Progenitor cell of endocrine pancreas (in vitro differentiated cells): ENCODE data around the gene TRAPPC10. TPM values are rescaled to one million over a fixed set of nuclear protein-coding genes. Genes with fewer than 3 reads are reported as not detected.
A peak's percentile ranks its signal among the peaks of the same experiment; 100 is the strongest.

Experiments used
- DNase-seq: peaks from one replicate; pipeline ENCODE4 v3.0.0; 2021; ENCODE audit warnings: low spot score; ENCODE audit not compliant: unreplicated experiment
- H3K27ac Mint-ChIP-seq: 2 replicates; pipeline ENCODE4 v1.8.0; 2021; ENCODE audit warnings: mild to moderate bottlenecking, moderate library complexity, mixed read lengths
- H3K27me3 Mint-ChIP-seq: 2 replicates; pipeline ENCODE4 v1.8.0; 2021; ENCODE audit warnings: mixed read lengths
- H3K36me3 Mint-ChIP-seq: 2 replicates; pipeline ENCODE4 v1.8.0; 2022; ENCODE audit warnings: mixed read lengths; ENCODE audit not compliant: insufficient read depth
- H3K4me1 Mint-ChIP-seq: 2 replicates; pipeline ENCODE4 v1.8.0; 2021; ENCODE audit warnings: low read depth, mixed read lengths
- H3K4me3 Mint-ChIP-seq: 2 replicates; pipeline ENCODE4 v1.8.0; 2021; ENCODE audit warnings: low read depth, mild to moderate bottlenecking, moderate library complexity, mixed read lengths
- H3K9me3 Mint-ChIP-seq: 2 replicates; pipeline ENCODE4 v1.8.0; 2021; ENCODE audit warnings: low read depth, mixed read lengths
- CTCF ChIP-seq: fragments of 200-600 bp; sonication (generic); IDR thresholded peaks from one replicate; pipeline ENCODE4 v1.5.0; 2021; ENCODE audit warnings: antibody characterized with exemption, mild to moderate bottlenecking; ENCODE audit not compliant: unreplicated experiment
- total RNA-seq: library from RNA; stranded (reverse); gene quantifications from 2 replicates; pipeline ENCODE4 v1.2.1, GENCODE V29; 2021

TRAPPC10 gene
- total RNA-seq, 1 donor from 2014 or later: 42.7 TPM

GRCh38 chr21:44019568-44019958 is 7.5 kb downstream of the TRAPPC10 start:
- TF ChIP-seq CTCF: no peak
- H3K27ac Mint-ChIP-seq: no peak overlapping the region
- no peak overlapping the region for H3K4me3 Mint-ChIP-seq
- peaks cover 11% of the 10 kb centered on the region for H3K4me1 Mint-ChIP-seq
- no peaks in the 10 kb centered on the region for H3K9me3 Mint-ChIP-seq
- no peaks in the 10 kb centered on the region for H3K27me3 Mint-ChIP-seq
- DNase-seq: no peak
- no peaks in the 10 kb centered on the region for H3K36me3 Mint-ChIP-seq

- Mint-ChIP-seq H3K9me3 (no peaks in the 10 kb centered on the region), H3K4me3 (no peak overlapping the region), H3K27me3 (no peaks in the 10 kb centered on the region), H3K4me1 (peaks cover 11% of the 10 kb centered on the region), H3K27ac (no peak overlapping the region), H3K36me3 (no peaks in the 10 kb centered on the region)
- TF ChIP-seq CTCF: no peak
- DNase-seq: no peak
These were observed 8.4 kb downstream of the TRAPPC10 start for GRCh38 chr21:44020551-44020950.

- H3K4me1 Mint-ChIP-seq: peaks cover 9% of the 10 kb centered on the region
- no peak for DNase-seq
- no peaks in the 10 kb centered on the region for H3K27me3 Mint-ChIP-seq
- no peaks in the 10 kb centered on the region for H3K36me3 Mint-ChIP-seq
- no peak overlapping the region for H3K4me3 Mint-ChIP-seq
- no peak overlapping the region for H3K27ac Mint-ChIP-seq
- no peak for TF ChIP-seq CTCF
- H3K9me3 Mint-ChIP-seq: no peaks in the 10 kb centered on the region
These were observed 9.0 kb downstream of the TRAPPC10 start for GRCh38 chr21:44021064-44021463.

- peaks cover 3% of the 10 kb centered on the region for H3K36me3 Mint-ChIP-seq
- no peak overlapping the region for H3K27ac Mint-ChIP-seq
- peaks cover 4% of the 10 kb centered on the region for H3K9me3 Mint-ChIP-seq
- H3K4me3 Mint-ChIP-seq: no peak overlapping the region
- peaks cover 8% of the 10 kb centered on the region for H3K4me1 Mint-ChIP-seq
- DNase-seq: no peak
- no peak for TF ChIP-seq CTCF
- no peaks in the 10 kb centered on the region for H3K27me3 Mint-ChIP-seq
These were observed 12.1 kb downstream of the TRAPPC10 start for GRCh38 chr21:44024257-44024656.

- Mint-ChIP-seq H3K36me3 (peaks cover 3% of the 10 kb centered on the region), H3K4me1 (peaks cover 8% of the 10 kb centered on the region), H3K9me3 (peaks cover 4% of the 10 kb centered on the region), H3K27ac (peak overlapping the region; percentile 33), H3K27me3 (no peaks in the 10 kb centered on the region), H3K4me3 (no peak overlapping the region)
- DNase-seq: no peak
- TF ChIP-seq CTCF: no peak
These were observed 12.8 kb downstream of the TRAPPC10 start for GRCh38 chr21:44024887-44025353.
